Esophagus squamous epithelium (tissue), 4 donors: ENCODE data around the gene ZNF669.

ENCODE experiments used
- CTCF ChIP-seq, 6 experiments: fragments of 450-650 bp in 4 of 6; fragments of 200-600 bp in 2 of 6; sonication (generic) in 2 of 6; IDR thresholded peaks; one replicate each; pipeline ENCODE4 v1.5.1; 2016 to 2019; ENCODE audit warnings: antibody characterized with exemption in 6 of 6, mild to moderate bottlenecking in 4 of 6, moderate library complexity in 4 of 6
- POLR2A ChIP-seq, 4 donors: fragments of 450-650 bp; IDR thresholded peaks; one replicate each; pipeline ENCODE4 v1.6.1; 2017; ENCODE audit warnings: antibody characterized with exemption in 4 of 4, mild to moderate bottlenecking in 4 of 4, moderate library complexity in 3 of 4

- no peak for TF ChIP-seq CTCF (IDR thresholded peaks at IDR 0.05)
- TF ChIP-seq POLR2A (IDR thresholded peaks at IDR 0.05) = no peak
These were observed 8.9 kb upstream of the ZNF669 start for GRCh38 chr1:247113094-247113497.
